HepG2 (cell line): ENCODE results near the gene RCOR1. TPM values are rescaled to one million over a fixed set of nuclear protein-coding genes. Genes with fewer than 3 reads are reported as not detected.

Experiments used
- ARID2 ChIP-seq: sonication (generic); formaldehyde crosslinking; IDR thresholded peaks from 2 replicates; pipeline ENCODE4 v1.8.1; 2022; ENCODE audit warnings: mild to moderate bottlenecking, missing genetic modification reagents, borderline replicate concordance
- BRF2 ChIP-seq: sonication (generic); formaldehyde crosslinking; IDR thresholded peaks from 2 replicates; pipeline ENCODE4 v1.8.1; 2022; ENCODE audit warnings: mild to moderate bottlenecking, missing genetic modification reagents
- ISL2 ChIP-seq: sonication (generic); formaldehyde crosslinking; IDR thresholded peaks from 2 replicates; pipeline ENCODE4 v1.5.0; 2020; ENCODE audit warnings: missing genetic modification reagents
- KLF16 ChIP-seq, 2 experiments: sonication (generic) in 1 of 2; formaldehyde crosslinking in 1 of 2; IDR thresholded peaks; 2 replicates each; pipeline versions ENCODE4 v1.6.1 to v1.8.0; 2016 to 2023; ENCODE audit warnings: missing genetic modification reagents in 2 of 2, missing compliant biosample characterization in 1 of 2
- MAFG ChIP-seq: sonication (generic); formaldehyde crosslinking; IDR thresholded peaks from 2 replicates; pipeline ENCODE4 v1.5.1; 2020; ENCODE audit warnings: mild to moderate bottlenecking, missing genetic modification reagents
- MXD1 ChIP-seq: sonication (generic); formaldehyde crosslinking; IDR thresholded peaks from 2 replicates; pipeline ENCODE4 v1.4.0; 2020; ENCODE audit warnings: mild to moderate bottlenecking, missing genetic modification reagents
- PAF1 ChIP-seq: IDR thresholded peaks from 2 replicates; pipeline ENCODE4 v1.6.1; 2016; ENCODE audit warnings: missing genetic modification reagents, missing compliant biosample characterization
- REST ChIP-seq, 2 experiments: IDR thresholded peaks; 2 replicates each; pipeline ENCODE4 v1.6.1; 2011 to 2012; ENCODE audit warnings: low read length in 2 of 2, borderline replicate concordance in 1 of 2, low read depth in 1 of 2, mild to moderate bottlenecking in 1 of 2, moderate library complexity in 1 of 2
- SRSF9 ChIP-seq: fragments of 200-400 bp; formaldehyde crosslinking; IDR thresholded peaks from 2 replicates; pipeline ENCODE4 v1.6.1; 2018; ENCODE audit warnings: borderline replicate concordance, mild to moderate bottlenecking, low read depth, low read length; ENCODE audit not compliant: insufficient read depth, poor library complexity, severe bottlenecking
- TARDBP ChIP-seq: sonication (generic); formaldehyde crosslinking; IDR thresholded peaks from 2 replicates; pipeline ENCODE4 v1.8.0; 2022; ENCODE audit warnings: mild to moderate bottlenecking, missing genetic modification reagents
- USF2 ChIP-seq, 2 experiments: sonication (generic) in 1 of 2; formaldehyde crosslinking in 1 of 2; IDR thresholded peaks; 2 replicates each; pipeline versions ENCODE4 v1.5.1 to v1.6.1; 2011 to 2020; ENCODE audit warnings: borderline replicate concordance in 1 of 2, low read depth in 1 of 2, low read length in 1 of 2, mild to moderate bottlenecking in 1 of 2, missing genetic modification reagents in 1 of 2, moderate library complexity in 1 of 2
- ZNF484 ChIP-seq: sonication (generic); formaldehyde crosslinking; IDR thresholded peaks from 2 replicates; pipeline ENCODE4 v1.5.1; 2020; ENCODE audit warnings: mild to moderate bottlenecking, low read depth, missing genetic modification reagents, borderline replicate concordance
- ZNF550 ChIP-seq: sonication (generic); formaldehyde crosslinking; IDR thresholded peaks from 2 replicates; pipeline ENCODE4 v1.4.0; 2020; ENCODE audit warnings: mild to moderate bottlenecking, missing genetic modification reagents, borderline replicate concordance
- ZNF570 ChIP-seq: sonication (generic); formaldehyde crosslinking; IDR thresholded peaks from 2 replicates; pipeline ENCODE4 v1.4.0; 2020; ENCODE audit warnings: mild to moderate bottlenecking, missing genetic modification reagents, borderline replicate concordance
- ZNF670 ChIP-seq: sonication (generic); formaldehyde crosslinking; IDR thresholded peaks from 2 replicates; pipeline ENCODE4 v1.8.0; 2022; ENCODE audit warnings: mild to moderate bottlenecking, missing genetic modification reagents, borderline replicate concordance
- ZNF770 ChIP-seq: sonication (generic); formaldehyde crosslinking; IDR thresholded peaks from 2 replicates; pipeline ENCODE4 v1.5.0; 2020; ENCODE audit warnings: mild to moderate bottlenecking, missing genetic modification reagents
- polyA plus RNA-seq, 8 experiments: library from polyadenylated mRNA; depleted of rRNA in 3 of 8; stranded (reverse) in 7 of 8; unstranded in 1 of 8; fragments of >200 nt; fragmentation: Illumina TruSeq in 4 of 8; extraction: Trizol in 4 of 8; gene quantifications; 2 replicates each; pipeline versions ENCODE4 v1.2.1 to v1.2.3, GENCODE V29; 2011 to 2016; ENCODE audit warnings: low read depth in 4 of 8, missing spikeins in 1 of 8, mixed read lengths in 1 of 8; ENCODE audit not compliant: insufficient read depth in 1 of 8
- total RNA-seq, 5 experiments: library from RNA; depleted of rRNA; stranded (reverse); fragments of >200 nt; fragmentation: Illumina TruSeq; extraction: Trizol; gene quantifications; 2 replicates each; pipeline ENCODE4 v1.2.3, GENCODE V29; 2016; ENCODE audit warnings: low read depth in 1 of 5

Gene RCOR1
- total and polyA plus RNA-seq, 2 of the 13 experiments (the other 11 are each of a cell fraction or from before 2014, with no cell fraction given), result 10.2 to 11.1 TPM

GRCh38 chr14:102591944-102592762, at the start of gene RCOR1 (continued):
- TF ChIP-seq REST (IDR thresholded peaks at IDR 0.05; ENCODE audit: borderline replicate concordance in 1 of 2, low read depth in 1 of 2, low read length in 2 of 2) (peak in 1 of 2 experiments; percentile 34; a peak in 1 of 4 replicates), TARDBP (CRISPR knock-in tag) (peak; percentile 73), ZNF770 (CRISPR knock-in tag) (peak; percentile 53), ZNF670 (CRISPR knock-in tag) (no peak), ZNF570 (CRISPR knock-in tag) (no peak), USF2 (IDR thresholded peaks at IDR 0.05; ENCODE audit: low read depth, low read length) (no peak), USF2 (CRISPR knock-in tag; IDR thresholded peaks at IDR 0.05; ENCODE audit: borderline replicate concordance) (no peak), MAFG (CRISPR knock-in tag) (no peak), SRSF9 (no peak), BRF2 (CRISPR knock-in tag) (0 out of 2 replicates have a peak, but pooled peaks have one; percentile 71), KLF16 (CRISPR knock-in tag; IDR thresholded peaks at IDR 0.05) (no peak; a peak in 1 of 4 replicates), ISL2 (no peak), MXD1 (CRISPR knock-in tag) (no peak; the same call in 1 of the 2 replicates), ZNF484 (CRISPR knock-in tag) (no peak), ZNF550 (CRISPR knock-in tag) (no peak), PAF1 (CRISPR knock-in tag) (no peak), ARID2 (CRISPR knock-in tag) (no peak)
